Caco-2 (cell line): ENCODE data around the gene EPOP. TPM values are rescaled to one million over a fixed set of nuclear protein-coding genes. Genes with fewer than 3 reads are reported as not detected.

Experiments used
- BruUV-seq: library from RNA; stranded (reverse); fragments of 400-500 nt; replicated peaks from 2 replicates; lab custom pipeline; 2021; lab: Mats Ljungman, UMichigan
- CTCF ChIA-PET: fragments of 300-600 bp; sonication (Branson Sonifier 250); formaldehyde crosslinking; loops from one replicate; lab custom pipeline; 2022; ENCODE audit warnings: antibody characterized with exemption; lab: Charles Lee
- POLR2A ChIA-PET: fragments of 300-600 bp; sonication (Branson Sonifier 250); formaldehyde crosslinking; loops from one replicate; lab custom pipeline; 2022; ENCODE audit warnings: antibody characterized with exemption; lab: Charles Lee
- DNase-seq, 2 experiments: peaks; one replicate each; pipeline versions ENCODE4 v3.0.0 to v3.0.0-alpha.2; 2020 to 2022
- H3K27me3 ChIP-seq: replicated peaks from 2 replicates; pipeline ENCODE4 v1.6.0; 2011; ENCODE audit warnings: low read length; ENCODE audit not compliant: control insufficient read depth, insufficient read depth
- H3K36me3 ChIP-seq: 2 replicates; pipeline ENCODE4 v1.5.1; 2011; ENCODE audit warnings: low read length; ENCODE audit not compliant: control insufficient read depth, insufficient read depth
- H3K4me1 ChIP-seq: fragments of 250-450 bp; sonication (Bioruptor Pico); 2 replicates; pipeline ENCODE4 v1.5.1; 2020; ENCODE audit warnings: mild to moderate bottlenecking
- H3K4me3 ChIP-seq: 2 replicates; pipeline ENCODE4 v1.5.1; 2011; ENCODE audit warnings: low read depth, mild to moderate bottlenecking, control low read depth, low read length
- H3K9me3 ChIP-seq: fragments of 250-450 bp; sonication (Bioruptor Pico); 2 replicates; pipeline ENCODE4 v1.5.1; 2020; ENCODE audit warnings: mild to moderate bottlenecking, moderate library complexity
- H3K27ac Mint-ChIP-seq: one replicate; pipeline ENCODE4 v1.8.0; 2022; ENCODE audit warnings: mixed read lengths; ENCODE audit not compliant: unreplicated experiment
- H3K27me3 Mint-ChIP-seq: one replicate; pipeline ENCODE4 v1.8.0; 2022; ENCODE audit warnings: mixed read lengths; ENCODE audit not compliant: insufficient read depth, unreplicated experiment
- H3K36me3 Mint-ChIP-seq: one replicate; pipeline ENCODE4 v1.8.0; 2022; ENCODE audit warnings: mild to moderate bottlenecking, mixed read lengths; ENCODE audit not compliant: insufficient read depth, unreplicated experiment
- H3K4me1 Mint-ChIP-seq: one replicate; pipeline ENCODE4 v1.8.0; 2022; ENCODE audit warnings: low read depth, mixed read lengths; ENCODE audit not compliant: unreplicated experiment
- H3K4me3 Mint-ChIP-seq: one replicate; pipeline ENCODE4 v1.8.0; 2022; ENCODE audit warnings: mild to moderate bottlenecking, moderate library complexity, mixed read lengths; ENCODE audit not compliant: unreplicated experiment
- H3K9me3 Mint-ChIP-seq: one replicate; pipeline ENCODE4 v1.8.0; 2022; ENCODE audit warnings: mixed read lengths; ENCODE audit not compliant: unreplicated experiment
- intact Hi-C: fragments of 100-400 bp; cut with micrococcal nuclease; formaldehyde crosslinking; loops from one replicate; pipeline ENCODE4 v1.10.0; 2022; ENCODE audit not compliant: unreplicated experiment
- total RNA-seq: library from RNA; stranded (reverse); gene quantifications from 2 replicates; pipeline ENCODE4 v1.2.3, GENCODE V29; 2022
- TF ChIP-seq, protein P1 (sequence below), 2 experiments: fragments of 200-600 bp in 1 of 2; IDR thresholded peaks; 1 replicate in 1 of 2; 2 replicates in 1 of 2; pipeline versions ENCODE4 v1.5.1 to v1.8.0; 2011 to 2022; ENCODE audit warnings: antibody characterized with exemption in 1 of 2, control low read depth in 1 of 2, inconsistent platforms in 1 of 2, low read depth in 1 of 2, low read length in 1 of 2, mild to moderate bottlenecking in 1 of 2, moderate library complexity in 1 of 2; ENCODE audit not compliant: insufficient read depth in 1 of 2, severe bottlenecking in 1 of 2, unreplicated experiment in 1 of 2

The EPOP gene
- total RNA-seq, 1 experiment from 2014 or later, result 17.1 TPM

DNA sequence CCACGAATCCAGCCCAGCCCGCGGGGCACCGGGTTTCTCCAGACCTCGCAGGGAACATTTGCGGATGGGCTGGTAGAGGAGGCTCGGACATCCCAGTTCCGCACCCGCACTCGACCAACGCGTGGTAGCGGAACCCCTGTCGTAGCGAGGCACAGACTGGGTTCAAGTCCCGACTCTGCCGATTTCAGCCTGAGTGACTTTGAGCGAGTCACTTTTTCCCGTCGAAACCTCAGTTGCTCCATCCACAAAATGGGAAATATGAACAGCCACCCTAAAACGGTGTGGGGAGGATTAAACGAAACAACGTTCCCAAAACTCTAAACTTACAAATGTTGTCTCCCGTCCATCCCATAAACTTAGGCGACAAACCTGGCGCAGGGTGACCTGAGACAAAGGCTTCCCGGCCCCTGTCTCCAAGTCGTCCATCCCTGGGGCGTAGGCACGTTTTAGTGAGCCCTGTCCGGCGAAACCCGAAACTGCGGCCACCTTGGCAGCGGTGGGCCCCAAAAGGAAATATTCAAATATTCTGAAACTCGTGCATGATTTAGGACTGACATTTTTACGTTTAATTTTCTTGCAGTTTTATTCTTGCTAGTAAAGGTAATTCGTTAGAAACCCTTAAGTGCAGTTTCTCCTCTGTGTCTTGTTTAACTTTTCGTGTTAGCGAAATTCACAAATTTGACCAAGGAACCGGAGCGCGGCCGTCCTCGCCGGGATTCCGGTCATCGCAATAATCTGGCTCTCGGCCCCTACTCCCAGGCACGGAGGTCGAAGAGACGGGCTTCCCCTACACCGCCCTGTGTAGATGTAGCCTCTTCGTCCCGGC is 28.4 kb upstream of the EPOP start:
- peaks cover 24% of the 10 kb centered on the region for H3K4me1 Mint-ChIP-seq
- peak overlapping the region; percentile 81 for H3K27ac Mint-ChIP-seq
- H3K9me3 Mint-ChIP-seq, result no peaks in the 10 kb centered on the region

DNA sequence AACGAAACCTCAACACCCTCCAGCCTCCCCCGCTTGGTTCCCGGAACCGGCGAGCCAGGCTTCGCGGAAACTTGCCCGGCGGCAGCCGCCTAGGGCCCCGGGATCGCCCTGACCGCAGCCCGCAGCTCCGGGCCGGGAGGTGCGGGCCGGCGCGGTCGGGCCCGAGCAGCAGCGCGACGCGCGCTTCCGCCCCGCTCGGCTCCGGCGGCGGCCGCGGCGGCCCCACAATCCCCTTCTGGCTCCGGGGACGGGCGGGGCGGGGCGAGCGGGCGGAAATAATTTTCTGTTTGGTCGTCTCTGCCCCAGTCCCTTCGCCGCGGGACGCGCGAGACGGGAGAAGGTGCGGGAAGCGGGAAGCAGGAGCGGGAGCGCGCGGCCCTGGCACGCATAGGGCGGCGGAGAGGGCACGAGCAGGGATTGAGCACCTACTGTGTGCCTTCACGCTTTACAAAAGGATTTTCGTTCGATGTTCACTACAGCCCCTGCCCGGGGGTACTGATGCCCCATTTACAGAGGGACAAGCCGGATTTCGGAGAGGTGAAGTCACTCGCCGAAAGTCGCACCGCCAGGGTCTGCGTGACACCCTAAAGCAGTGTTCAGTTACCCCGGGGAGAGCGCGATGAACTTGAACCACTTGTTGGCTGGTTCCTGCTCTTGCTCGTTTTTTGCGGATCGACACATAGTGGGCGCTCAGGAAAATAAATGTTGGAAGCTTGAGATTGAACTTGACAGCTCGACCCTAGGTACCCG is 27.6 kb upstream of the EPOP start:
- CTCF ChIA-PET, result no interaction called here
- Histone ChIP-seq H3K36me3 (no peaks in the 10 kb centered on the region), H3K4me1 (peaks cover 39% of the 10 kb centered on the region), H3K27me3 (no peaks in the 10 kb centered on the region), H3K4me3 (peak overlapping the region; percentile 71), H3K9me3 (no peaks in the 10 kb centered on the region)
- Mint-ChIP-seq H3K9me3 (no peaks in the 10 kb centered on the region), H3K36me3 (peaks cover 25% of the 10 kb centered on the region), H3K27me3 (no peaks in the 10 kb centered on the region), H3K27ac (peak overlapping the region; percentile 81), H3K4me3 (peak overlapping the region; percentile 95), H3K4me1 (peaks cover 24% of the 10 kb centered on the region)
- TSS peak; percentile 83 for BruUV-seq
- TF ChIP-seq, protein P1, sequence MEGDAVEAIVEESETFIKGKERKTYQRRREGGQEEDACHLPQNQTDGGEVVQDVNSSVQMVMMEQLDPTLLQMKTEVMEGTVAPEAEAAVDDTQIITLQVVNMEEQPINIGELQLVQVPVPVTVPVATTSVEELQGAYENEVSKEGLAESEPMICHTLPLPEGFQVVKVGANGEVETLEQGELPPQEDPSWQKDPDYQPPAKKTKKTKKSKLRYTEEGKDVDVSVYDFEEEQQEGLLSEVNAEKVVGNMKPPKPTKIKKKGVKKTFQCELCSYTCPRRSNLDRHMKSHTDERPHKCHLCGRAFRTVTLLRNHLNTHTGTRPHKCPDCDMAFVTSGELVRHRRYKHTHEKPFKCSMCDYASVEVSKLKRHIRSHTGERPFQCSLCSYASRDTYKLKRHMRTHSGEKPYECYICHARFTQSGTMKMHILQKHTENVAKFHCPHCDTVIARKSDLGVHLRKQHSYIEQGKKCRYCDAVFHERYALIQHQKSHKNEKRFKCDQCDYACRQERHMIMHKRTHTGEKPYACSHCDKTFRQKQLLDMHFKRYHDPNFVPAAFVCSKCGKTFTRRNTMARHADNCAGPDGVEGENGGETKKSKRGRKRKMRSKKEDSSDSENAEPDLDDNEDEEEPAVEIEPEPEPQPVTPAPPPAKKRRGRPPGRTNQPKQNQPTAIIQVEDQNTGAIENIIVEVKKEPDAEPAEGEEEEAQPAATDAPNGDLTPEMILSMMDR (IDR thresholded peaks at IDR 0.05; ENCODE audit: insufficient read depth in 1 of 2, low read depth in 1 of 2, low read length in 1 of 2, severe bottlenecking in 1 of 2, unreplicated experiment in 1 of 2), result no peak
- POLR2A ChIA-PET, result no interaction called here
- intact Hi-C loops, result loop anchor here (2.0 to 10.0 kb wide), 2 partner anchors 16 to 988 kb away; no protein-coding TSS in a partner anchor
- DNase-seq, result peak; percentile 89 to 92

More for the DNA sequence above, 28.4 kb upstream of the EPOP start:
- POLR2A ChIA-PET, result no interaction called here
- no peak for DNase-seq
- H3K4me1 ChIP-seq, result peaks cover 39% of the 10 kb centered on the region
- BruUV-seq, result TSS peak; percentile 60
- peak overlapping the region; percentile 71 for H3K4me3 ChIP-seq
- CTCF ChIA-PET, result no interaction called here
- H3K27me3 ChIP-seq, result no peaks in the 10 kb centered on the region
- H3K9me3 ChIP-seq, result no peaks in the 10 kb centered on the region
- peaks cover 25% of the 10 kb centered on the region for H3K36me3 Mint-ChIP-seq
- peak overlapping the region; percentile 95 for H3K4me3 Mint-ChIP-seq
- intact Hi-C loops, result loop anchor here (2.0 to 10.0 kb wide), 2 partner anchors 16 to 988 kb away; no protein-coding TSS in a partner anchor
- TF ChIP-seq, protein P1 (IDR thresholded peaks at IDR 0.05; ENCODE audit: insufficient read depth in 1 of 2, low read depth in 1 of 2, low read length in 1 of 2, severe bottlenecking in 1 of 2, unreplicated experiment in 1 of 2), result no peak
- H3K27me3 Mint-ChIP-seq, result no peaks in the 10 kb centered on the region
- H3K36me3 ChIP-seq, result peaks cover 2% of the 10 kb centered on the region

DNA sequence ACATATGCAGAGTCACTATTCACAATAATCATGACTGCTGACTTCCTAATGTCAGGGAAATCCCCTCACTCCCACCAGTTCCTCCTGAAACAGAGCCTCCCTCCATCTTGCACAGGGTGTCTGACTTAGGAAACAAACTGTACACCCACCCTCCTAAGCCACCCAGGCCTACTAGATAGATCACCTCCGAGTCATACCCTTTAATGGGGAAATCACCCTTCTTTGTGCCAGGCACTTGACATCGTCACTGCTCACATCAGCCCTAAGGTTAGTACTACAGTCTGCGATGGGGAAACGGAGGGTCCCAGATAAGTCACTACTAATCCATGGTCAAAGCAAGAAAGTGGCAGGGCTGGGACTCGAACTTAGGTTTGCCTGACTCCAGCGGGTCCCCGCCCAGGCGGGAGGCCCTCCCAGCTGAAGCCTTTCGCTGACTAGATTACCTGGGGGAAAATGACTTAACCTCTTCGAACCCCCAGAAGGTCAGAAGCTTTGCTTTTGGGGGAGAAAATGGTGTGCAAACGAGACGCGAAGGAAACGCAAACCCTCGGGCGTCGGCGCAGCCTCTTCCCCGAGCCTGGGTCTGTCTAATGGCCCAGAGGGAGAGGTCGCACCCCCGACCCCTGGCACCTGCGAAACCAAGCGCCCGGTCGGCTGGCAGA is 26.9 kb upstream of the EPOP start:
- Mint-ChIP-seq H3K36me3 (peaks cover 25% of the 10 kb centered on the region), H3K27ac (peak overlapping the region; percentile 81), H3K4me3 (peak overlapping the region; percentile 95), H3K27me3 (no peaks in the 10 kb centered on the region), H3K4me1 (peaks cover 28% of the 10 kb centered on the region), H3K9me3 (no peaks in the 10 kb centered on the region)
- peak in 1 of 2 experiments; percentile 58 for DNase-seq
- intact Hi-C loops, result loop anchor here (2.0 to 10.0 kb wide), 2 partner anchors 17 to 987 kb away; no protein-coding TSS in a partner anchor
- ChIA-PET POLR2A (no interaction called here), CTCF (no interaction called here)
- Histone ChIP-seq H3K36me3 (no peaks in the 10 kb centered on the region), H3K27me3 (no peaks in the 10 kb centered on the region), H3K4me1 (peaks cover 39% of the 10 kb centered on the region), H3K4me3 (peak overlapping the region; percentile 62), H3K9me3 (no peaks in the 10 kb centered on the region)
- BruUV-seq, result no TSS peak
- TF ChIP-seq, protein P1 (IDR thresholded peaks at IDR 0.05; ENCODE audit: insufficient read depth in 1 of 2, low read depth in 1 of 2, low read length in 1 of 2, severe bottlenecking in 1 of 2, unreplicated experiment in 1 of 2), result no peak
